GM12891 (cell line): Measurements from ENCODE around the gene TTC39C.

Experiments
- DNase-seq: peaks from one replicate; pipeline ENCODE4 v3.0.0; 2011; ENCODE audit warnings: low spot score; ENCODE audit not compliant: insufficient read length
- FAIRE-seq: peaks from 2 replicates; lab custom pipeline; 2011; peaks lifted over from hg19 to GRCh38; lab: Jason Lieb, UNC
- PAX5 ChIP-seq: IDR thresholded peaks from 2 replicates; pipeline ENCODE4 v1.6.1; 2011; ENCODE audit warnings: low read length, moderate library complexity, mild to moderate bottlenecking; ENCODE audit not compliant: insufficient read depth, severe bottlenecking
- POLR2A ChIP-seq: IDR thresholded peaks from 2 replicates; pipeline ENCODE4 v1.6.1; 2011; ENCODE audit warnings: low read depth, low read length, control low read depth
- POLR2AphosphoS5 ChIP-seq: IDR thresholded peaks from 2 replicates; pipeline ENCODE4 v1.6.1; 2011; ENCODE audit warnings: low read depth, low read length, control low read depth
- POU2F2 ChIP-seq: IDR thresholded peaks from 2 replicates; pipeline ENCODE4 v1.6.1; 2011; ENCODE audit warnings: low read depth, mild to moderate bottlenecking, control low read depth, low read length, moderate library complexity
- SPI1 ChIP-seq: IDR thresholded peaks from 2 replicates; pipeline ENCODE4 v1.6.1; 2011; ENCODE audit warnings: low read depth, low read length, control low read depth
- TAF1 ChIP-seq: IDR thresholded peaks from 2 replicates; pipeline ENCODE4 v1.6.1; 2011; ENCODE audit warnings: low read depth, low read length, control low read depth

Gene TTC39C

DNA sequence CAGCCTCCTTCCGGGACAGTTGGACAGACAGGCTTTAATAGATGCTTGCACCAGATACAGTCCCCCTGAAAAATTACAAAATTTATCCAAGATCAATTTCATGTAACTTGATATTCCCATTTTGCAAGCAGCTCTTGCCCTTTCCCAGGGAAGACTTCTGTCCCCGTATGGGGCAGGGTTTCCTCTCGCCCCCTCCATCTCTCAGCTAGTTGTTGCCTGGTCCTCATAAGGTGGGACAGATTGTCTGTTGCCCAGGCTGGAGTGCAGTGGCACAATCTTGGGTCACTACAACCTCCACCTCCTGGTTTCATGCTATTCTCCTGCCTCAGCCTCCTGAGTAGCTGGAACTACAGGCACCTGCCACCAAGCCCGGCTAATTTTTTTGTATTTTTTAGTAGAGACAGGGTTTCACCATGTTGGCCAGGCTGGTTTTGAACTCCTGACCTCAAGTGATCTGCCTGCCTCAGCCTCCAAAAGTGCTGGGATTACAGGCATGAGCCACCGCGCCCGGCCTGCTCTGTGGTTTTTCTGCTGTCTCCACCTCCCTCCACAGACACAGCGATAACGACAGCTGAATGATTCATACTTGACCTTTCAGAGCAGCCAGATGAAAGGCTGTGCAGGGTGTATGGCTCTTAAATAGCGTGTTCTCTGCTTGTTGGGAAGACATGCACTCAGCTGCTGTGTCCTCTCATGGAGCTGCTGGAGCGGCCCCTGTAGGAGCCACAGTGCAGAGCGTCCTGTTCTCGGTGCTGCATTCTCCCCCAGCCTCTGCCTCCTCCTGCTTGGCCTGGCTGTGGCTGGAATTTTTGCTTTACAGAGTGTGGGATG is 61.4 kb downstream of the TTC39C start:
- no peak for FAIRE-seq
- TF ChIP-seq POLR2AphosphoS5 = no peak
- TF ChIP-seq POU2F2 = no peak
- no peak for TF ChIP-seq PAX5
- TF ChIP-seq SPI1 = no peak
- TF ChIP-seq TAF1 = no peak
- TF ChIP-seq POLR2A = no peak
- no peak for DNase-seq

- DNase-seq (no peak), FAIRE-seq (no peak)
- TF ChIP-seq PAX5 = no peak
- no peak for TF ChIP-seq POLR2A
- TF ChIP-seq POU2F2 = no peak
- no peak for TF ChIP-seq SPI1
- no peak for TF ChIP-seq TAF1
- TF ChIP-seq POLR2AphosphoS5 = no peak
Measured at GRCh38 chr18:24076950-24077349, 62.4 kb downstream of the TTC39C start.

- FAIRE-seq (no peak), DNase-seq (no peak)
- TF ChIP-seq PAX5 (no peak), POU2F2 (no peak)
Measured at GRCh38 chr18:24078391-24078790, 63.8 kb downstream of the TTC39C start.

GRCh38 chr18:24080861-24081260 is 66.3 kb downstream of the TTC39C start:
- no peak for DNase-seq

DNA sequence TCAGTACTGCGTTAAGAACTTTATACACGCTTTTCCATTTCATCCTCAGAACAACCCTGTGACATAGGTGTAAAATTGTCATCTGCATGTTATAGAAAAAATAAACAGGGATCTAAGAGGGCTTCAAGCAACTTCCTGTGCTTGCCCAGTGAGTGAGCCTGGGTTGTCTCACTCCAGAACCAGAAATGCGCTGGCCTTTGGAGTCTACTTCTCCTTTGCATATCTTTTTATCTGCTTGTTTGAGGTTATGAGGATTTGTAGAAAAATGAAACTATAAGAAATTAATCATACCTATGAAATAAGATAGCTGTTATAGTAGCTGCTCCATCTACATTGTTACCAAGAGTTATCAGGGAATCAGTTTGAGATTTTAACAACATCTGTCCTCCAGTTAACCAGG is 69.0 kb downstream of the TTC39C start:
- FAIRE-seq (peak; percentile 5), DNase-seq (no peak)
- TF ChIP-seq POU2F2 (no peak), TAF1 (no peak), POLR2A (no peak), PAX5 (no peak), POLR2AphosphoS5 (no peak), SPI1 (no peak)

More at GRCh38 chr18:24080861-24081260, 66.3 kb downstream of the TTC39C start:
- TF ChIP-seq POLR2AphosphoS5 = no peak
- no peak for FAIRE-seq

DNA sequence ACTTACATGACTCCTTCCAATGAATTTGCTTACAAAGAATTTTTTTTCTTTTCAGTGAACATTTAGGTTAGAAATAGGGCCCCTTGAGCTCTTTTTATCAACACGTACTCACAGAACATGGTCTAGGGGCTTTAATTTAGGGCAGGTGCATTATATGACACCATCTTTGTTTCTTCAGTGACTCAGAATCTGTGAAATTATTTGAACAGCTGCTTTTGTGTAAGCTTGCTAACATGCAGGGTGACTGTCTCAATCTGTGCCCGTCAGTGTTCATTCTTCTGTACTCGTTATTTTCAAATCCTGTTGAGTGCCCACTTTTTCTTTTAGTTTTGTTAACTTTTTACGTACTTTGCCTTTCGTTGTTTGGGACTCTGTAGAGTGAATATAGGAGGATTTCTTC is 71.5 kb downstream of the TTC39C start:
- no peak for TF ChIP-seq POLR2AphosphoS5
- TF ChIP-seq TAF1 = no peak
- no peak for TF ChIP-seq PAX5
- no peak for TF ChIP-seq POU2F2
- TF ChIP-seq POLR2A = no peak
- TF ChIP-seq SPI1 = no peak
- no peak for DNase-seq
- no peak for FAIRE-seq

DNA sequence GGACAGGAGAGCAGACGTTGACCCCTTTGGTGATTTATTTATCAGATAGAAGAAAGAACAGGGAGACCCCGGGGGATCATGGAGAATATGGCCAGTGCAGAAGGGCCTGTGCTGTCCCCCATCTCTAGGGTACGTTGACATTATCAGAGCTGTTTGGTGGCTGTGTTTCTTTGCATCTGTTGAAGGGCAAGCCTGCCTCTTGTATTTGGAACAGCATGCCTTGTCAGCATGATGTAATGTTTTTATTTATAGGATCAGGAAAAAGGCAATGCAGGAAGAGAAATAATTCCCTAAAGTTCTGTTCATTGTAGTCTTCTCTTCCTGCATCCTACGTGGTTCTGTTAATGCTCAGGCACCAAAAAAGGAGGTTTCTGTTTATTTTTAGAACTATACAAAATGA is 74.5 kb downstream of the TTC39C start:
- FAIRE-seq = no peak
- TF ChIP-seq TAF1 = no peak
- no peak for TF ChIP-seq POLR2A
- TF ChIP-seq PAX5 = no peak
- no peak for TF ChIP-seq POU2F2
- TF ChIP-seq POLR2AphosphoS5 = no peak
- no peak for TF ChIP-seq SPI1
- DNase-seq = no peak

- TF ChIP-seq POU2F2 (no peak), TAF1 (no peak), POLR2A (no peak), PAX5 (no peak)
- FAIRE-seq = no peak
- DNase-seq = no peak
Measured at GRCh38 chr18:24089515-24090337, 75.2 kb downstream of the TTC39C start.

GRCh38 chr18:24090876-24091275 is 76.3 kb downstream of the TTC39C start:
- FAIRE-seq (peak; percentile 54), DNase-seq (no peak)
- TF ChIP-seq TAF1 = no peak
- TF ChIP-seq POLR2A = no peak
- no peak for TF ChIP-seq POLR2AphosphoS5
- no peak for TF ChIP-seq SPI1
- no peak for TF ChIP-seq PAX5
- TF ChIP-seq POU2F2 = no peak

- DNase-seq (no peak), FAIRE-seq (peak; percentile 20)
- TF ChIP-seq PAX5 (no peak), POLR2A (no peak), SPI1 (no peak), POLR2AphosphoS5 (no peak), POU2F2 (no peak), TAF1 (no peak)
Measured at GRCh38 chr18:24094561-24094960, 80.0 kb downstream of the TTC39C start.
